Activated T-helper 2 cell treated with anti-CD3 and anti-CD28 coated beads, Interferon-gamma antibody, Interleukin-2, Interleukin-4, amounts not matched to agents 10 μg/mL and 5 μg/mL and 100 μg/mL, durations not matched to agents 14 hours and 24 hours and 36 hours (primary cell): ENCODE data around the gene UCN2. TPM values are rescaled to one million over a fixed set of nuclear protein-coding genes. Genes with fewer than 3 reads are reported as not detected.

Experiments
- DNase-seq: peaks from one replicate; pipeline ENCODE4 v3.0.0; 2021; ENCODE audit warnings: low spot score
- H3K27ac Mint-ChIP-seq: one replicate; pipeline ENCODE4 v1.8.0; 2021; ENCODE audit warnings: mixed read lengths
- H3K27me3 Mint-ChIP-seq: one replicate; pipeline ENCODE4 v1.8.0; 2021; ENCODE audit warnings: low read depth, mixed read lengths
- H3K36me3 Mint-ChIP-seq: one replicate; pipeline ENCODE4 v1.8.0; 2021; ENCODE audit warnings: low read depth, mixed read lengths
- H3K4me1 Mint-ChIP-seq: one replicate; pipeline ENCODE4 v1.8.0; 2021; ENCODE audit warnings: low read depth, mixed read lengths
- H3K4me3 Mint-ChIP-seq: one replicate; pipeline ENCODE4 v1.8.0; 2021; ENCODE audit warnings: low read depth, mild to moderate bottlenecking, moderate library complexity, mixed read lengths
- H3K9me3 Mint-ChIP-seq: one replicate; pipeline ENCODE4 v1.8.0; 2021; ENCODE audit warnings: mixed read lengths
- intact Hi-C: fragments of 100-400 bp; cut with micrococcal nuclease; formaldehyde crosslinking; loops from one replicate; pipeline ENCODE4 v1.15.1; 2023
- total RNA-seq: library from RNA; stranded (reverse); gene quantifications from 2 replicates; pipeline ENCODE4 v1.2.3, GENCODE V29; 2022

The UCN2 gene
- total RNA-seq, 1 donor from 2014 or later, result not detected

GRCh38 chr3:48581621-48582481 lies 18.3 kb upstream of the UCN2 start:
- no peak overlapping the region for H3K4me3 Mint-ChIP-seq
- no peaks in the 10 kb centered on the region for H3K9me3 Mint-ChIP-seq
- intact Hi-C loops, result no loop called here
- DNase-seq, result no peak
- no peak overlapping the region for H3K27ac Mint-ChIP-seq
- peaks cover 2% of the 10 kb centered on the region for H3K27me3 Mint-ChIP-seq
- no peaks in the 10 kb centered on the region for H3K4me1 Mint-ChIP-seq
- no peaks in the 10 kb centered on the region for H3K36me3 Mint-ChIP-seq

- intact Hi-C loops, result no loop called here
- no peaks in the 10 kb centered on the region for H3K9me3 Mint-ChIP-seq
- H3K27ac Mint-ChIP-seq, result no peak overlapping the region
- H3K27me3 Mint-ChIP-seq, result no peaks in the 10 kb centered on the region
- DNase-seq, result no peak
- no peak overlapping the region for H3K4me3 Mint-ChIP-seq
- H3K36me3 Mint-ChIP-seq, result no peaks in the 10 kb centered on the region
- H3K4me1 Mint-ChIP-seq, result no peaks in the 10 kb centered on the region
These were observed 13.1 kb upstream of the UCN2 start for GRCh38 chr3:48576647-48577046.

- intact Hi-C loops, result no loop called here
- no peak for DNase-seq
- H3K27me3 Mint-ChIP-seq, result no peaks in the 10 kb centered on the region
- no peak overlapping the region for H3K4me3 Mint-ChIP-seq
- H3K4me1 Mint-ChIP-seq, result no peaks in the 10 kb centered on the region
- H3K27ac Mint-ChIP-seq, result no peak overlapping the region
- H3K9me3 Mint-ChIP-seq, result no peaks in the 10 kb centered on the region
- no peaks in the 10 kb centered on the region for H3K36me3 Mint-ChIP-seq
These were observed 11.8 kb upstream of the UCN2 start for GRCh38 chr3:48575366-48575765.

GRCh38 chr3:48573973-48574585 lies 10.5 kb upstream of the UCN2 start:
- intact Hi-C loops, result no loop called here
- H3K36me3 Mint-ChIP-seq, result no peaks in the 10 kb centered on the region

GRCh38 chr3:48572517-48572916 lies 8.9 kb upstream of the UCN2 start:
- Mint-ChIP-seq H3K4me1 (no peaks in the 10 kb centered on the region), H3K4me3 (no peak overlapping the region), H3K9me3 (no peaks in the 10 kb centered on the region), H3K36me3 (no peaks in the 10 kb centered on the region), H3K27ac (no peak overlapping the region), H3K27me3 (no peaks in the 10 kb centered on the region)
- no peak for DNase-seq
- intact Hi-C loops, result no loop called here

More at GRCh38 chr3:48573973-48574585, 10.5 kb upstream of the UCN2 start:
- DNase-seq, result no peak
- H3K27me3 Mint-ChIP-seq, result no peaks in the 10 kb centered on the region
- H3K27ac Mint-ChIP-seq, result no peak overlapping the region
- H3K4me3 Mint-ChIP-seq, result no peak overlapping the region
- H3K4me1 Mint-ChIP-seq, result no peaks in the 10 kb centered on the region
- no peaks in the 10 kb centered on the region for H3K9me3 Mint-ChIP-seq

GRCh38 chr3:48571938-48572337 lies 8.4 kb upstream of the UCN2 start:
- DNase-seq, result no peak
- Mint-ChIP-seq H3K36me3 (no peaks in the 10 kb centered on the region), H3K4me1 (no peaks in the 10 kb centered on the region), H3K4me3 (no peak overlapping the region), H3K9me3 (no peaks in the 10 kb centered on the region), H3K27ac (no peak overlapping the region), H3K27me3 (no peaks in the 10 kb centered on the region)
- intact Hi-C loops, result no loop called here

GRCh38 chr3:48569808-48570450 lies 6.3 kb upstream of the UCN2 start:
- no peaks in the 10 kb centered on the region for H3K36me3 Mint-ChIP-seq
- no peak overlapping the region for H3K27ac Mint-ChIP-seq
- H3K4me3 Mint-ChIP-seq, result no peak overlapping the region
- H3K4me1 Mint-ChIP-seq, result peaks cover 6% of the 10 kb centered on the region
- intact Hi-C loops, result no loop called here
- H3K27me3 Mint-ChIP-seq, result no peaks in the 10 kb centered on the region
- H3K9me3 Mint-ChIP-seq, result no peaks in the 10 kb centered on the region
- DNase-seq, result no peak

GRCh38 chr3:48569400-48569799 lies 5.8 kb upstream of the UCN2 start:
- Mint-ChIP-seq H3K4me3 (no peak overlapping the region), H3K36me3 (no peaks in the 10 kb centered on the region), H3K4me1 (peaks cover 6% of the 10 kb centered on the region), H3K27ac (no peak overlapping the region), H3K9me3 (no peaks in the 10 kb centered on the region), H3K27me3 (no peaks in the 10 kb centered on the region)
- intact Hi-C loops, result no loop called here
- no peak for DNase-seq

GRCh38 chr3:48568476-48568875 lies 4.9 kb upstream of the UCN2 start:
- Mint-ChIP-seq H3K27ac (no peak overlapping the region), H3K27me3 (no peaks in the 10 kb centered on the region), H3K4me1 (peaks cover 11% of the 10 kb centered on the region), H3K4me3 (no peak overlapping the region), H3K9me3 (no peaks in the 10 kb centered on the region), H3K36me3 (no peaks in the 10 kb centered on the region)
- DNase-seq, result no peak
- intact Hi-C loops, result no loop called here

- no peaks in the 10 kb centered on the region for H3K27me3 Mint-ChIP-seq
- H3K9me3 Mint-ChIP-seq, result no peaks in the 10 kb centered on the region
- no peak overlapping the region for H3K27ac Mint-ChIP-seq
- intact Hi-C loops, result no loop called here
- no peak overlapping the region for H3K4me3 Mint-ChIP-seq
- DNase-seq, result no peak
- H3K36me3 Mint-ChIP-seq, result no peaks in the 10 kb centered on the region
- H3K4me1 Mint-ChIP-seq, result peaks cover 13% of the 10 kb centered on the region
These were observed 3.9 kb upstream of the UCN2 start for GRCh38 chr3:48567500-48567899.

GRCh38 chr3:48567090-48567489 lies 3.5 kb upstream of the UCN2 start:
- no peak overlapping the region for H3K4me3 Mint-ChIP-seq
- no peaks in the 10 kb centered on the region for H3K9me3 Mint-ChIP-seq
- intact Hi-C loops, result no loop called here
- peaks cover 13% of the 10 kb centered on the region for H3K4me1 Mint-ChIP-seq
- H3K27ac Mint-ChIP-seq, result no peak overlapping the region
- no peaks in the 10 kb centered on the region for H3K27me3 Mint-ChIP-seq
- no peak for DNase-seq
- H3K36me3 Mint-ChIP-seq, result no peaks in the 10 kb centered on the region

GRCh38 chr3:48566401-48566760 lies 2.8 kb upstream of the UCN2 start:
- H3K36me3 Mint-ChIP-seq, result no peaks in the 10 kb centered on the region
- no peak overlapping the region for H3K4me3 Mint-ChIP-seq
- no peak overlapping the region for H3K27ac Mint-ChIP-seq

More at GRCh38 chr3:48566401-48566760, 2.8 kb upstream of the UCN2 start:
- no peaks in the 10 kb centered on the region for H3K9me3 Mint-ChIP-seq
- DNase-seq, result no peak
- intact Hi-C loops, result no loop called here
- no peaks in the 10 kb centered on the region for H3K27me3 Mint-ChIP-seq
- H3K4me1 Mint-ChIP-seq, result peaks cover 13% of the 10 kb centered on the region
